PC-9 (cell line): Measurements from ENCODE around the gene CASP8. TPM values are rescaled to one million over a fixed set of nuclear protein-coding genes. Genes with fewer than 3 reads are reported as not detected.

Experiments
- Bru-seq: library from RNA; stranded (reverse); fragments of 400-500 nt; gene quantifications from one replicate; lab custom pipeline; 2021; lab: Mats Ljungman, UMichigan
- BruChase-seq, 2 experiments: library from RNA; stranded (reverse); fragments of 400-500 nt; gene quantifications; one replicate each; lab custom pipeline; 2021; lab: Mats Ljungman, UMichigan
- BruUV-seq: library from RNA; stranded (reverse); fragments of 400-500 nt; replicated peaks from 2 replicates; lab custom pipeline; 2021; lab: Mats Ljungman, UMichigan
- CTCF ChIA-PET: fragments of 300-600 bp; sonication (Branson Sonifier 250); formaldehyde crosslinking; loops from one replicate; lab custom pipeline; 2022; ENCODE audit warnings: antibody characterized with exemption; lab: Charles Lee
- POLR2A ChIA-PET: fragments of 300-600 bp; sonication (Branson Sonifier 250); formaldehyde crosslinking; loops from one replicate; lab custom pipeline; 2022; ENCODE audit warnings: antibody characterized with exemption; ENCODE audit not compliant: unreplicated experiment; lab: Charles Lee
- DNase-seq, 2 experiments: peaks; one replicate each; pipeline versions ENCODE4 v3.0.0 to v3.0.0-alpha.2; 2015 to 2022; ENCODE audit warnings: mixed read lengths in 1 of 2
- H2AFZ ChIP-seq: fragments of 200-600 bp; sonication (generic); 2 replicates; pipeline ENCODE4 v1.8.1; 2017; ENCODE audit warnings: antibody characterized with exemption
- H3F3A ChIP-seq: fragments of 200-600 bp; sonication (generic); 2 replicates; pipeline ENCODE4 v1.8.1; 2017; ENCODE audit warnings: antibody characterized with exemption, mild to moderate bottlenecking, low read depth; ENCODE audit not compliant: insufficient read depth
- H3K27ac ChIP-seq: fragments of 200-600 bp; sonication (generic); 2 replicates; pipeline ENCODE4 v1.6.1; 2016; ENCODE audit warnings: mixed run types
- H3K27me3 ChIP-seq: fragments of 200-600 bp; sonication (generic); 2 replicates; pipeline ENCODE4 v1.6.1; 2016; ENCODE audit warnings: low read depth, mixed run types; ENCODE audit not compliant: insufficient read depth
- H3K36me3 ChIP-seq: fragments of 200-600 bp; sonication (generic); 2 replicates; pipeline ENCODE4 v1.6.1; 2016; ENCODE audit warnings: low read depth, mixed run types
- H3K4me1 ChIP-seq: fragments of 200-600 bp; sonication (generic); replicated peaks from 2 replicates; pipeline ENCODE4 v1.6.1; 2016; ENCODE audit warnings: mixed run types; ENCODE audit not compliant: insufficient read depth
- H3K4me2 ChIP-seq: fragments of 200-600 bp; sonication (generic); 2 replicates; pipeline ENCODE4 v1.6.1; 2017; ENCODE audit warnings: mixed run types
- H3K4me3 ChIP-seq: fragments of 200-600 bp; sonication (generic); 2 replicates; pipeline ENCODE4 v1.6.1; 2016; ENCODE audit warnings: mixed run types
- H3K79me2 ChIP-seq: fragments of 200-600 bp; sonication (generic); 2 replicates; pipeline ENCODE4 v1.6.1; 2017; ENCODE audit warnings: low read depth, mixed run types
- H3K9me2 ChIP-seq: fragments of 200-600 bp; sonication (generic); 2 replicates; pipeline ENCODE4 v1.8.1; 2017; ENCODE audit warnings: mild to moderate bottlenecking; ENCODE audit not compliant: insufficient read depth
- H3K9me3 ChIP-seq: fragments of 200-600 bp; sonication (generic); 2 replicates; pipeline ENCODE4 v1.8.1; 2016; ENCODE audit warnings: low read depth; ENCODE audit not compliant: insufficient read depth
- H4K20me1 ChIP-seq: fragments of 200-600 bp; sonication (generic); 2 replicates; pipeline ENCODE4 v1.8.1; 2017; ENCODE audit not compliant: insufficient read depth
- EZH2 ChIP-seq: fragments of 200-600 bp; sonication (generic); IDR thresholded peaks from 2 replicates; pipeline ENCODE4 v1.8.0; 2017; ENCODE audit warnings: antibody characterized with exemption, low read depth
- intact Hi-C: fragments of 100-400 bp; cut with micrococcal nuclease; formaldehyde crosslinking; loops from one replicate; pipeline ENCODE4 v1.10.0; 2022; ENCODE audit not compliant: unreplicated experiment
- long read RNA-seq: library from polyadenylated mRNA; stranded (forward); transcript quantifications from one replicate; pipeline ENCODE4 v2.0.0, GENCODE V29; 2022
- total RNA-seq: library from RNA; stranded (reverse); gene quantifications from 2 replicates; pipeline ENCODE4 v1.2.3, GENCODE V29; 2021
- TF ChIP-seq, protein P1 (sequence below): fragments of 200-600 bp; sonication (generic); conservative IDR thresholded peaks from 2 replicates; pipeline ENCODE4 v1.6.1; 2017; ENCODE audit warnings: mixed run types, antibody characterized with exemption, mild to moderate bottlenecking, moderate library complexity

The CASP8 gene
- total RNA-seq (42.4 and 48.2 TPM in 2 replicates), Bru-seq, nascent RNA (percentile 79 among the genes with signal in this experiment), BruChase-seq, experiment 1, labeled RNA remaining after a 2-hour chase (percentile 71 among the genes with signal in this experiment), BruChase-seq, experiment 2, labeled RNA remaining after a 6-hour chase (percentile 80 among the genes with signal in this experiment)
- long read RNA-seq, partial matches to known transcripts, result 5 of 58 reads
- long read RNA-seq, other reads (novel, unspliced or antisense), result 39 of 58 reads

DNA sequence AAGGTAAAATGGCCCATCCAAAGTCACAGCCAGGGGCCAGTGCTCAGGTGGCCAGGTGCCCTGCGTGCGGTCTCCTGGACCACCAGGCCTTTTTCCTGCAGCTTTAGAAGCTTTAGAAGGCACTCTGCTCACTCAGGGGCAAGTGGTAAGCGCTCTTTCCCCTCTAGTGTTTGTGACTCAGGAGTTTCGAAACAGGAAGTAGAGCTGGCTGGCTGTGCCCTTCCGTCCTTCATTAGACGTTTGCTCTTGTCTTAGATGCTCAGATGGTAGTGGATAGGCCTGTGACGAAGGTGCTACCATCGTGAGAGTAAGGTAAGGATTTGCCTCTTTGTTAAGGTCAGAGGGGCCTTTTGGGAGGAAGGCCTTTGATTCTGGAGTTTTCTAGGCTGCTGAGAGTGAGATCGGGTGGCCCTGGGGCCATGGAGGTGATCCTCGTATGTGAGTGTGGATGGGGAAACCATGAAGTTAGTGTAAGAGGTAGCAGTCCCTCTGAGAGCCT, at the start of gene CASP8:
Gene CASP8, plus strand, starts transcription at position 235 of the 499 bp plus-strand sequence. CDS start 5,951 bp downstream, outside the sequence.
- H3K4me3 ChIP-seq, result peak within 1 kb of the TSS; percentile 59; the same call in 1 of the 2 replicates
- H3K9me2 ChIP-seq, result no peaks in the 10 kb centered on the region
- no TSS peak for BruUV-seq
- H3K4me2 ChIP-seq, result peak within 1 kb of the TSS; percentile 79
- H4K20me1 ChIP-seq, result no peaks in the 10 kb centered on the region
- peaks cover 45% of the 10 kb centered on the region for H3F3A ChIP-seq
- TF ChIP-seq, protein P1, sequence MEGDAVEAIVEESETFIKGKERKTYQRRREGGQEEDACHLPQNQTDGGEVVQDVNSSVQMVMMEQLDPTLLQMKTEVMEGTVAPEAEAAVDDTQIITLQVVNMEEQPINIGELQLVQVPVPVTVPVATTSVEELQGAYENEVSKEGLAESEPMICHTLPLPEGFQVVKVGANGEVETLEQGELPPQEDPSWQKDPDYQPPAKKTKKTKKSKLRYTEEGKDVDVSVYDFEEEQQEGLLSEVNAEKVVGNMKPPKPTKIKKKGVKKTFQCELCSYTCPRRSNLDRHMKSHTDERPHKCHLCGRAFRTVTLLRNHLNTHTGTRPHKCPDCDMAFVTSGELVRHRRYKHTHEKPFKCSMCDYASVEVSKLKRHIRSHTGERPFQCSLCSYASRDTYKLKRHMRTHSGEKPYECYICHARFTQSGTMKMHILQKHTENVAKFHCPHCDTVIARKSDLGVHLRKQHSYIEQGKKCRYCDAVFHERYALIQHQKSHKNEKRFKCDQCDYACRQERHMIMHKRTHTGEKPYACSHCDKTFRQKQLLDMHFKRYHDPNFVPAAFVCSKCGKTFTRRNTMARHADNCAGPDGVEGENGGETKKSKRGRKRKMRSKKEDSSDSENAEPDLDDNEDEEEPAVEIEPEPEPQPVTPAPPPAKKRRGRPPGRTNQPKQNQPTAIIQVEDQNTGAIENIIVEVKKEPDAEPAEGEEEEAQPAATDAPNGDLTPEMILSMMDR, result no peak
- TF ChIP-seq EZH2, result no peak
- peak within 1 kb of the TSS; percentile 87 for H2AFZ ChIP-seq
- H3K27me3 ChIP-seq, result no peaks in the 10 kb centered on the region
- POLR2A ChIA-PET, result interaction anchor here (0.6 to 0.8 kb wide), 3 partner anchors 429 to 1459 kb away, joined by 4 to 29 read pairs (median 4); no protein-coding TSS in a partner anchor
- intact Hi-C loops, result no loop called here
- CTCF ChIA-PET, result no interaction called here
- peaks cover 38% of the 10 kb centered on the region for H3K4me1 ChIP-seq
- peak; percentile 37 to 72 for DNase-seq
- H3K36me3 ChIP-seq, result no peaks in the 10 kb centered on the region; the same call in 1 of the 2 replicates
- peaks cover 61% of the 10 kb centered on the region for H3K79me2 ChIP-seq
- H3K27ac ChIP-seq, result peak within 1 kb of the TSS; percentile 94
- no peaks in the 10 kb centered on the region for H3K9me3 ChIP-seq

DNA sequence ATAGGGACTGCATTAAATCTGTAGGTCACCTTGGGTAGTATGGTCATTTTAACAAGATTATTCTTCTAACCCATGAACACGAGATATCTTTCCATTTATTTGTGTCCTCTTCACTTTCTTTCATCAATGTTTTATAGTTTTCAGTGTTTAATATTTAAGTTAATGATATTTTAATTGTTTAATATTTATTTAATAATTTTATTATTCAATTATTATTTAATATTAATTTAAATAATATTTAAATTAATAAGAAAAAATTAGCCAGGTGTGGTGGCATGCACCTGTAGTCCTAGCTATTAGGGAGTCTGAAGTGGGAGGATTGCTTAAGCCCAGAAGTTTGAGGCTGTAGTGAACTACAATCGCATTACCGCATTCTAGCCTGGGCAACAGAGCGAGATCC, 44.4 kb upstream of the CASP8 start:
- Histone ChIP-seq H3K27ac (no peak overlapping the region), H4K20me1 (no peaks in the 10 kb centered on the region), H3F3A (no peaks in the 10 kb centered on the region), H3K4me3 (no peak overlapping the region), H3K4me2 (no peak overlapping the region), H3K9me3 (no peaks in the 10 kb centered on the region), H3K36me3 (no peaks in the 10 kb centered on the region), H3K9me2 (no peaks in the 10 kb centered on the region), H2AFZ (no peak overlapping the region), H3K79me2 (no peaks in the 10 kb centered on the region), H3K4me1 (peaks cover 23% of the 10 kb centered on the region), H3K27me3 (no peaks in the 10 kb centered on the region)
- TF ChIP-seq EZH2, result no peak
- TF ChIP-seq, protein P1, result no peak
- DNase-seq, result no peak
- intact Hi-C loops, result no loop called here
- ChIA-PET CTCF (no interaction called here), POLR2A (no interaction called here)
- no TSS peak for BruUV-seq

DNA sequence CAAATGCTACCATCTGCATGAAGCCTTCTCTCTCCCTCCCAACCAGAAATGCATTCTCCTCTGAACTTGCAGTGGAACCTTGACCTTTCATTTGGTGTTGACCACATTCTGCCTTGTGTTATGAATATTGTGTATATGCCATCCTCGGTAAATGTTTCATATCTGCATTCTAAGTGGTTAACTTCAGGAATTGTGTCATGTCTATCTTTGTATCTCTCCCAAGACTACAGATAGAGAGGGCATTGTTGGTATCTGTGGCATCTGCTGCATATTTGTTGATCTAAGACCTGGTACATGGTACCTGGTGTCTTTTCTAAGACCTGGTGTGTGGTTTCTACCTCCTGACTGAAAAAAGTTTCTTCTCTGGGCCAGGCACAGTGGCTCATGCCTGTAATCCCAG, 43.4 kb upstream of the CASP8 start:
- Histone ChIP-seq H3K4me1 (peaks cover 24% of the 10 kb centered on the region), H3K36me3 (no peaks in the 10 kb centered on the region), H3K27ac (no peak overlapping the region), H3K27me3 (no peaks in the 10 kb centered on the region), H3K9me3 (no peaks in the 10 kb centered on the region), H3K79me2 (no peaks in the 10 kb centered on the region), H2AFZ (no peak overlapping the region), H3K9me2 (no peaks in the 10 kb centered on the region), H3F3A (no peaks in the 10 kb centered on the region), H3K4me2 (no peak overlapping the region), H4K20me1 (no peaks in the 10 kb centered on the region), H3K4me3 (no peak overlapping the region)
- no peak for TF ChIP-seq EZH2
- TF ChIP-seq, protein P1, result no peak
- DNase-seq, result no peak
- ChIA-PET CTCF (no interaction called here), POLR2A (no interaction called here)
- BruUV-seq, result no TSS peak
- intact Hi-C loops, result no loop called here
